ENCODE results near the gene NRN1L.

Gene NRN1L

GRCh38 chr16:67857547-67858233 is 27.0 kb upstream of the NRN1L start:
- peak overlapping the region; percentile 5 for H3K4ac ChIP-seq (ENCODE audit: low read depth, low read length)
- no peak overlapping the region for H2BK5ac ChIP-seq (ENCODE audit: low read depth, low read length, poor library complexity)
- H3K36me3 ChIP-seq (ENCODE audit: control insufficient read depth in 1 of 2, insufficient read depth in 2 of 2, low read length in 2 of 2): peaks cover 33 to 34% of the 10 kb centered on the region in 2 experiments
- peak overlapping the region; percentile 30 for H3K4me2 ChIP-seq (ENCODE audit: low read length)
- no peak overlapping the region for H4K12ac ChIP-seq (ENCODE audit: low read depth, low read length)
- peaks cover 21 to 32% of the 10 kb centered on the region in 2 experiments for H3K4me1 ChIP-seq (ENCODE audit: control insufficient read depth in 1 of 2, insufficient read depth in 2 of 2, low read length in 2 of 2)
- H2AK5ac ChIP-seq (ENCODE audit: low read length): no peak overlapping the region
- H3K4me3 ChIP-seq (ENCODE audit: low read depth, low read length): no peak overlapping the region
- no CpG with 5 or more reads among the region's 3 CpGs for WGBS (ENCODE audit: extremely low coverage, insufficient coverage, insufficient read length)
- no peak overlapping the region for H2BK120ac ChIP-seq (ENCODE audit: insufficient read depth, low read length, poor library complexity)
- H3K27ac ChIP-seq (ENCODE audit: low read depth, low read length): peak overlapping the region; percentile 7
- H3K14ac ChIP-seq (ENCODE audit: low read length): no peak overlapping the region
- H3K79me1 ChIP-seq (ENCODE audit: low read length): no peaks in the 10 kb centered on the region
- peaks cover 44% of the 10 kb centered on the region for H3K79me2 ChIP-seq (ENCODE audit: control insufficient read depth, insufficient read depth, low read length, poor library complexity)
- H3K18ac ChIP-seq (ENCODE audit: low read length): no peak overlapping the region
- H2BK12ac ChIP-seq (ENCODE audit: low read length): no peak overlapping the region
- DNase-seq: peak; percentile 98 to 99
- H4K8ac ChIP-seq (ENCODE audit: low read depth, low read length): no peak overlapping the region
- H3K27me3 ChIP-seq (ENCODE audit: insufficient read depth, low read length): no peaks in the 10 kb centered on the region
- H3K23ac ChIP-seq (ENCODE audit: low read length): no peak overlapping the region
- H3K9ac ChIP-seq (ENCODE audit: low read length): no peak overlapping the region
- H2AFZ ChIP-seq (ENCODE audit: insufficient read depth, low read length, poor library complexity): no peak overlapping the region
- H3K9me3 ChIP-seq (ENCODE audit: insufficient read depth, low read depth, low read length): no peaks in the 10 kb centered on the region
- no peak overlapping the region for H4K91ac ChIP-seq (ENCODE audit: low read depth, low read length)

- Histone ChIP-seq H4K12ac (ENCODE audit: low read depth, low read length) (no peak overlapping the region), H3K36me3 (ENCODE audit: control insufficient read depth in 1 of 2, insufficient read depth in 2 of 2, low read length in 2 of 2) (peaks cover 38 to 40% of the 10 kb centered on the region in 2 experiments), H2AK5ac (ENCODE audit: low read length) (no peak overlapping the region), H3K9me3 (ENCODE audit: insufficient read depth, low read depth, low read length) (no peaks in the 10 kb centered on the region), H2BK12ac (ENCODE audit: low read length) (no peak overlapping the region), H3K79me1 (ENCODE audit: low read length) (no peaks in the 10 kb centered on the region), H2BK120ac (ENCODE audit: insufficient read depth, low read length, poor library complexity) (no peak overlapping the region), H3K27ac (ENCODE audit: low read depth, low read length) (no peak overlapping the region), H4K91ac (ENCODE audit: low read depth, low read length) (no peak overlapping the region), H3K27me3 (ENCODE audit: insufficient read depth, low read length) (no peaks in the 10 kb centered on the region), H3K4ac (ENCODE audit: low read depth, low read length) (peak overlapping the region; percentile 48), H3K4me2 (ENCODE audit: low read length) (no peak overlapping the region), H3K9ac (ENCODE audit: low read length) (no peak overlapping the region), H3K14ac (ENCODE audit: low read length) (no peak overlapping the region), H3K4me1 (ENCODE audit: control insufficient read depth in 1 of 2, insufficient read depth in 2 of 2, low read length in 2 of 2) (peaks cover 21 to 32% of the 10 kb centered on the region in 2 experiments), H2BK5ac (ENCODE audit: low read depth, low read length, poor library complexity) (no peak overlapping the region), H3K79me2 (ENCODE audit: control insufficient read depth, insufficient read depth, low read length, poor library complexity) (peaks cover 42% of the 10 kb centered on the region), H3K23ac (ENCODE audit: low read length) (no peak overlapping the region), H2AFZ (ENCODE audit: insufficient read depth, low read length, poor library complexity) (no peak overlapping the region), H3K18ac (ENCODE audit: low read length) (no peak overlapping the region), H3K4me3 (ENCODE audit: low read depth, low read length) (no peak overlapping the region), H4K8ac (ENCODE audit: low read depth, low read length) (no peak overlapping the region)
- WGBS (ENCODE audit: extremely low coverage, insufficient coverage, insufficient read length): no CpG with 5 or more reads among the region's 4 CpGs
- peak in 1 of 2 donors; percentile 52 for DNase-seq
These were observed 26.2 kb upstream of the NRN1L start for GRCh38 chr16:67858500-67858899.

- no peak overlapping the region for H3K14ac ChIP-seq (ENCODE audit: low read length)
- H3K27ac ChIP-seq (ENCODE audit: low read depth, low read length): peak overlapping the region; percentile 31
- H4K91ac ChIP-seq (ENCODE audit: low read depth, low read length): no peak overlapping the region
- no peak overlapping the region for H2AK5ac ChIP-seq (ENCODE audit: low read length)
- peak; percentile 58 to 63 for DNase-seq
- H3K9ac ChIP-seq (ENCODE audit: low read length): no peak overlapping the region
- no peak overlapping the region for H3K4me3 ChIP-seq (ENCODE audit: low read depth, low read length)
- H3K36me3 ChIP-seq (ENCODE audit: control insufficient read depth in 1 of 2, insufficient read depth in 2 of 2, low read length in 2 of 2): peaks cover 40 to 51% of the 10 kb centered on the region in 2 experiments
- peaks cover 24% of the 10 kb centered on the region for H3K79me2 ChIP-seq (ENCODE audit: control insufficient read depth, insufficient read depth, low read length, poor library complexity)
- H3K23ac ChIP-seq (ENCODE audit: low read length): no peak overlapping the region
- H3K4ac ChIP-seq (ENCODE audit: low read depth, low read length): peak overlapping the region; percentile 32
- no peak overlapping the region for H3K4me2 ChIP-seq (ENCODE audit: low read length)
- no peak overlapping the region for H3K18ac ChIP-seq (ENCODE audit: low read length)
- H3K79me1 ChIP-seq (ENCODE audit: low read length): no peaks in the 10 kb centered on the region
- no peak overlapping the region for H4K12ac ChIP-seq (ENCODE audit: low read depth, low read length)
- no peak overlapping the region for H4K8ac ChIP-seq (ENCODE audit: low read depth, low read length)
- no peak overlapping the region for H2BK12ac ChIP-seq (ENCODE audit: low read length)
- peaks cover 15 to 22% of the 10 kb centered on the region in 2 experiments for H3K4me1 ChIP-seq (ENCODE audit: control insufficient read depth in 1 of 2, insufficient read depth in 2 of 2, low read length in 2 of 2)
- no CpG with 5 or more reads among the region's 8 CpGs for WGBS (ENCODE audit: extremely low coverage, insufficient coverage, insufficient read length)
- H2BK120ac ChIP-seq (ENCODE audit: insufficient read depth, low read length, poor library complexity): no peak overlapping the region
- no peak overlapping the region for H2BK5ac ChIP-seq (ENCODE audit: low read depth, low read length, poor library complexity)
- no peaks in the 10 kb centered on the region for H3K9me3 ChIP-seq (ENCODE audit: insufficient read depth, low read depth, low read length)
- no peaks in the 10 kb centered on the region for H3K27me3 ChIP-seq (ENCODE audit: insufficient read depth, low read length)
- no peak overlapping the region for H2AFZ ChIP-seq (ENCODE audit: insufficient read depth, low read length, poor library complexity)
These were observed 23.9 kb upstream of the NRN1L start for GRCh38 chr16:67860589-67861398.

- H4K91ac ChIP-seq (ENCODE audit: low read depth, low read length): no peak overlapping the region
- no peak overlapping the region for H3K4me3 ChIP-seq (ENCODE audit: low read depth, low read length)
- H2BK5ac ChIP-seq (ENCODE audit: low read depth, low read length, poor library complexity): no peak overlapping the region
- no peak overlapping the region for H2AFZ ChIP-seq (ENCODE audit: insufficient read depth, low read length, poor library complexity)
- H2AK5ac ChIP-seq (ENCODE audit: low read length): no peak overlapping the region
- H3K14ac ChIP-seq (ENCODE audit: low read length): no peak overlapping the region
- H3K79me1 ChIP-seq (ENCODE audit: low read length): no peaks in the 10 kb centered on the region
- H2BK12ac ChIP-seq (ENCODE audit: low read length): no peak overlapping the region
- peaks cover 21% of the 10 kb centered on the region for H3K79me2 ChIP-seq (ENCODE audit: control insufficient read depth, insufficient read depth, low read length, poor library complexity)
- no CpG with 5 or more reads among the region's 6 CpGs for WGBS (ENCODE audit: extremely low coverage, insufficient coverage, insufficient read length)
- H3K27me3 ChIP-seq (ENCODE audit: insufficient read depth, low read length): no peaks in the 10 kb centered on the region
- H3K4ac ChIP-seq (ENCODE audit: low read depth, low read length): peak overlapping the region; percentile 90
- H3K23ac ChIP-seq (ENCODE audit: low read length): no peak overlapping the region
- H3K18ac ChIP-seq (ENCODE audit: low read length): no peak overlapping the region
- DNase-seq: no peak
- H3K27ac ChIP-seq (ENCODE audit: low read depth, low read length): no peak overlapping the region
- H3K4me2 ChIP-seq (ENCODE audit: low read length): no peak overlapping the region
- H4K8ac ChIP-seq (ENCODE audit: low read depth, low read length): no peak overlapping the region
- H3K9ac ChIP-seq (ENCODE audit: low read length): no peak overlapping the region
- peaks cover 12 to 17% of the 10 kb centered on the region in 2 experiments for H3K4me1 ChIP-seq (ENCODE audit: control insufficient read depth in 1 of 2, insufficient read depth in 2 of 2, low read length in 2 of 2)
- H2BK120ac ChIP-seq (ENCODE audit: insufficient read depth, low read length, poor library complexity): no peak overlapping the region
- peaks cover 48 to 61% of the 10 kb centered on the region in 2 experiments for H3K36me3 ChIP-seq (ENCODE audit: control insufficient read depth in 1 of 2, insufficient read depth in 2 of 2, low read length in 2 of 2)
- H3K9me3 ChIP-seq (ENCODE audit: insufficient read depth, low read depth, low read length): no peaks in the 10 kb centered on the region
- H4K12ac ChIP-seq (ENCODE audit: low read depth, low read length): no peak overlapping the region
These were observed 22.8 kb upstream of the NRN1L start for GRCh38 chr16:67861877-67862276.
